ENCODE measurements around the gene SATB1. TPM values are rescaled to one million over a fixed set of nuclear protein-coding genes. Genes with fewer than 3 reads are reported as not detected.

The SATB1 gene
- total RNA-seq, 1 donor from 2014 or later: 4.4 TPM

- H3K27ac Mint-ChIP-seq (ENCODE audit: unreplicated experiment): no peak overlapping the region
- no peak overlapping the region for H3K4me3 Mint-ChIP-seq (ENCODE audit: unreplicated experiment)
- DNase-seq (ENCODE audit: low spot score): no peak
- TF ChIP-seq CTCF (IDR thresholded peaks at IDR 0.05): no peak
- H3K4me1 Mint-ChIP-seq (ENCODE audit: low read depth): no peaks in the 10 kb centered on the region
- no peaks in the 10 kb centered on the region for H3K27me3 Mint-ChIP-seq (ENCODE audit: low read depth)
- no peaks in the 10 kb centered on the region for H3K9me3 Mint-ChIP-seq (ENCODE audit: low read depth)
- H3K36me3 Mint-ChIP-seq (ENCODE audit: low read depth): no peaks in the 10 kb centered on the region
Observed at GRCh38 chr3:18370672-18371071, 54.5 kb downstream of the SATB1 start.

GRCh38 chr3:18369551-18370185 lies 55.5 kb downstream of the SATB1 start:
- no peak for TF ChIP-seq CTCF (IDR thresholded peaks at IDR 0.05)
- no peak for DNase-seq (ENCODE audit: low spot score)

GRCh38 chr3:18366258-18366657 lies 58.9 kb downstream of the SATB1 start:
- H3K4me3 Mint-ChIP-seq (ENCODE audit: unreplicated experiment): no peak overlapping the region
- H3K4me1 Mint-ChIP-seq (ENCODE audit: low read depth): no peaks in the 10 kb centered on the region
- TF ChIP-seq CTCF (IDR thresholded peaks at IDR 0.05): no peak
- H3K27ac Mint-ChIP-seq (ENCODE audit: unreplicated experiment): no peak overlapping the region
- H3K9me3 Mint-ChIP-seq (ENCODE audit: low read depth): no peaks in the 10 kb centered on the region
- no peaks in the 10 kb centered on the region for H3K27me3 Mint-ChIP-seq (ENCODE audit: low read depth)
- H3K36me3 Mint-ChIP-seq (ENCODE audit: low read depth): no peaks in the 10 kb centered on the region
- DNase-seq (ENCODE audit: low spot score): no peak

More at GRCh38 chr3:18369551-18370185, 55.5 kb downstream of the SATB1 start:
- Mint-ChIP-seq H3K4me3 (ENCODE audit: unreplicated experiment) (no peak overlapping the region), H3K4me1 (ENCODE audit: low read depth) (no peaks in the 10 kb centered on the region), H3K27ac (ENCODE audit: unreplicated experiment) (no peak overlapping the region), H3K9me3 (ENCODE audit: low read depth) (no peaks in the 10 kb centered on the region), H3K36me3 (ENCODE audit: low read depth) (no peaks in the 10 kb centered on the region), H3K27me3 (ENCODE audit: low read depth) (no peaks in the 10 kb centered on the region)

- H3K27me3 Mint-ChIP-seq (ENCODE audit: low read depth): no peaks in the 10 kb centered on the region
Observed at GRCh38 chr3:18363338-18363737, 61.8 kb downstream of the SATB1 start.

GRCh38 chr3:18357747-18358146 lies 67.4 kb downstream of the SATB1 start:
- no peak for TF ChIP-seq CTCF (IDR thresholded peaks at IDR 0.05)
- Mint-ChIP-seq H3K27ac (ENCODE audit: unreplicated experiment) (no peak overlapping the region), H3K27me3 (ENCODE audit: low read depth) (no peaks in the 10 kb centered on the region), H3K36me3 (ENCODE audit: low read depth) (no peaks in the 10 kb centered on the region), H3K9me3 (ENCODE audit: low read depth) (no peaks in the 10 kb centered on the region), H3K4me3 (ENCODE audit: unreplicated experiment) (no peak overlapping the region), H3K4me1 (ENCODE audit: low read depth) (peaks cover 22% of the 10 kb centered on the region)
- DNase-seq (ENCODE audit: low spot score): no peak

More at GRCh38 chr3:18363338-18363737, 61.8 kb downstream of the SATB1 start:
- Mint-ChIP-seq H3K36me3 (ENCODE audit: low read depth) (no peaks in the 10 kb centered on the region), H3K27ac (ENCODE audit: unreplicated experiment) (no peak overlapping the region), H3K9me3 (ENCODE audit: low read depth) (no peaks in the 10 kb centered on the region), H3K4me3 (ENCODE audit: unreplicated experiment) (no peak overlapping the region), H3K4me1 (ENCODE audit: low read depth) (peaks cover 1% of the 10 kb centered on the region)
- TF ChIP-seq CTCF (IDR thresholded peaks at IDR 0.05): no peak
- DNase-seq (ENCODE audit: low spot score): no peak

Data from chondrocyte (in vitro differentiated cells).